ENCODE results near the gene CARD19.
"Not testable (repeated sequence)": the region's sequence is repeated elsewhere in the genome, so short reads cannot be mapped to it uniquely, and the experiment has no call there.

Gene CARD19

DNA sequence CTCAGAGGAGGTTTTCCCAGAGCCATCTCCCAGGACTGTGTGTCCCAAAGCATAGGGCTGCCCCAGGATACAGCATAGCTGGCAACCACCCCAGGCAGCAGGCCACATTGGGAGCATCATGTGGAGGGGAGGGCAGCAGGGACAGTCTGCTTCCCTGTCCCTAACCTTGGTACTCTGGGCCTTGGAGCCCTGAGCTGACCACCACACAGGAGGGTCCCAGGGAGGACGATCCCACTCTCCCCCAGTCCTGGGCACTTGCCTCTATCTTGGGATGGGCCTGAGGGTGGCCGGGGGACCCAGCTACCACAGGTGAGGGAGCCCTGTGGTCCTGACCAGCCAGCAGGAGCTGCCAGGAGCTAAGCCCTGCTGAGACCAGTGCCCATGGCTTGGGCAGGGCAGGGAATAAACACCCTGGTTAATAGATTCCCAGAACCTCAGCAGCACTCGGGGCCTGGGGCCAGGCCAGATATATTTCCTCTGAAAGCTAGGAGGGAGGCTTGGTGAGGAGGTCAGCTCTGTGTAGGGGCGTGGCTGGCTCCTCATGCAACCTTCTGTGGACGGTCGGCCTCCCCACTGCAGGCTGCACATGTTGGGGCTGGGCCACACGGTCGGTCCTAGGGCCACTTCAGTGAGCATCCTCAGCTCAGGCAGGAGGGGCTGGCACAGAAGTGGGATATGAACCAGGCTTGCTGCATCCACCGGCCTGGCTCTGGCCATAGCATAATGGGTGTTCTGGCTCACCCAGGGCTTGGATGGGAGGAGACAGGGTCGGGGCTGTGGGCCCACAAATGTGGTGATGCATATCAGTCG lies 33.9 kb downstream of the CARD19 start:
- DNase-seq, result no peak

DNA sequence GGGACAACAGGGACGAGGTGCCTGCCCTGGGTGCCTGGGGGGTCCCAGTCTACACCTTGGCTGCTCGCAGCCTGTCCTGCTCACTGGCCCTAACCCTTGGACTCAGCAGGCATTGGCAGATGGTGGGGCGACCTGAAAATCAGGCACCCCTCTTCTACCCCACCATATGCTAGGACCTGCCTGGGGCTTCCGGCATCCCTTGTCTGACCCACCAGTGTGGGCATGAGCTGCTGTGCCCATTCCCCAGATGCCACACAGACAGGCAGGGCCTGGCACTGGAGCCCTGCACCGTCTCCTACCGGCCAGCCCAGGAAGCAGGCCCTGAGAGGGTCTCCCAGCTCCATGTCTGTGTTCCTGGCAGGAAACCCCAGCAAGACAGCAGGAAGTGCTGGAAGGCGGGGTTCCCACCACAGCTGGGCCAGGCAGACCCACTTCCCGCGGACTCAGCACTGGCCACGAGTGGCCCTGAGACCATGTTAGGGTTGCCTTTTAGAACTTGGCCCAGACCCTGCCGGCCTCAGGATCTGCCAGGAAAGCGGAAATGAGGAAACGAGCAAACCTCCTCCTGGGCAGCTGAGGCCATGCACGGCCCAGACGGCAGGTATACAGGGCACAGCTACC lies 35.0 kb downstream of the CARD19 start:
- DNase-seq, result peak in 14 of 58 donors; percentile 13 to 38 (median 26)

DNA sequence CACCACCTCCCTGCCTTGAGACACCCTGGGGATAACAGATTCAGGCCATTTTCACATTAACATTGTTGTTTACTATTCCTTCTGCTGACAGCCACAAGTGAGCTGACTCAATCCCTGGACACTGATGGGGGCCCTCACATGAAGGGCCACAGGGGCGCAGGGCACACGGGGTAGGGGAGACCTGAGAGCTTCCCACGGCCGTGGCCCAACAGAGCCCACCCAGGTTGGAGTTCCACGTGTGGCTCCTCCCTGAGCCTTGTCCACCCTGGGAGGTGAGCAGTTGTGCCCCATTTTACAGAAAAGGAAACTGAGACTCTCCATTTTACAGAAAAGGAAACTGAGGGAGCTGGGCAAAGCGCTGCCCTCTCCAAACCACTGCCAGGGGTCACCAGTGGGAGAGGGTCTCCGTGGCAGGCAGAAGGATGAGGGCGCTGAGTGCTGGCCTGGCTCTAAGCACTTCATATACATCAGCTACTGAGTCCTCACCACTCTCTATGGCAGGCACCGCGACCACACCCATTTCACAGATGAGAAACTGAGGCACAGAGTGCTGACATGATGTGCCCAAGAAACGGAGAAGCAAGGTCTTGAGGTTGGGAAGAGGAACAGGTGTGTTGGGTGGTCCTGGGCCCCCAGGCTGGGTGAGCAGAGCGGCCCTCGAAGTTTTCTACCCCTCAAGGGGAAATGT lies 35.7 kb downstream of the CARD19 start:
- DNase-seq, result no peak

DNA sequence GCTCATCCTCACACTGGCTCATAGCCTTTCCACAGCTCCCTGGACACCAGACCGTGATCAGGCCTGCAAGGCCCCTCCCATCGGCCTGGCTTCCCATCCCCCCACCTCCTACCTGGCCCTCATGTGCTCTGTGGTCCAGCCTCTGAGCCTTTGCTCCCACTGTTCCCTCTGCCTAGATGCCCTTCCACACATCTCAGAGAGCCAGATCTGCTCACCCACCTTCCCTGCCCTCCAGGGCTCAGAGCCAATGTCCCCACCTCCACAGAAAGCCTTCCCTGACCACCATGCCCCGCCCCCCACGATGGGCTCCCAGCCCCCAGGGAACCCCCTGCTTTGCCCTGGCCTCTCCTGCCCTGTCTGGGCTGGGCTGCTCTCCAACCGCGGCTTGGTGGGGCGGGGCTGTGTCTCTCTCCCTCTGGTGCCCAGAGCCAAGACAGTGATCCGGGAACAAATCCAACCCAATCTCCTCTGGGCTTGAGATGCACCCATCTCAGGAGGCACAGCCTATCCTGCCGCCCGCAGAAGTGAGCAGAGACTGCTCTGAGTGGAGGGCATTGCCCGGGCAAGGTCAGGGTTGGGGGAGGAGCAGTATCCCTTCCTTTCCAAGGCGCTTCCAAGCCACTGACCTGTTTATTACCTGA lies 36.4 kb downstream of the CARD19 start:
- DNase-seq, result peak in 39 of 58 donors; percentile 18 to 67 (median 47)

DNA sequence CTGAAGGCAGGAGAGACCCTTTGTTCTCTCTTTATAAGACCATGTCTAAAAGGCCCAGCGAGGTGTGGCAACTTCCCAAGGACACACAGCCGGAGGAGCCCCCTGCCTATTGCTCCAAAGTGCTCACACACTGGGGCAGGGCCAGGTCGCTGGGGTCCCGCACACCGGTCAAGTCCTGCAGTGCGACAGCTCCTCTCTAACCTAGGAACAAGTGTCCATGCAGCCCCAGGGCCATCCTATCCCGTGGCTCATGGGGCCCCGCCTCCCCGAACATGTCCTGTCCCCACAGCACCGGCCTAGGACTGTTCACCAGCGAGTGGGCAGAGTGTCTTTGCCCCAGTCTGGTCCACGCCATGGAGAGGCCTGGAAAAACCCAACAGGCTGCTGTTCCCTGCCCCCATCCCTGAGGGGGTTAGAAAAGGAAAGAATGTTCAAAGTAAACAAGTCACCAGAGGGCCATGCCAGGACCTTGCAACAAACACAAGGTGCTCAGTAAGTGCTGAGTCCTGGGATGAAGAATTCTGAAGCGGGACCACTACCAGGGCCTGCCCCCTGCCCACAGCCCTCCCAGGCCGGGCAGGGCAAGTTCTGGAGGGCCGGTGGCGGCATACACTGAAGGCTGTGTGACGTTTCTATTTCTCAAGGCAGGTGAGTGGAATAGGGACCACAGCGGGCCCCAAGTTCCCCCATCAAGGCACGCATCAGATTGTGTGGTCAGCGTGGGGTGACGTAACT lies 37.1 kb downstream of the CARD19 start:
- peak in 11 of 58 donors; percentile 22 to 72 (median 51) for DNase-seq

DNA sequence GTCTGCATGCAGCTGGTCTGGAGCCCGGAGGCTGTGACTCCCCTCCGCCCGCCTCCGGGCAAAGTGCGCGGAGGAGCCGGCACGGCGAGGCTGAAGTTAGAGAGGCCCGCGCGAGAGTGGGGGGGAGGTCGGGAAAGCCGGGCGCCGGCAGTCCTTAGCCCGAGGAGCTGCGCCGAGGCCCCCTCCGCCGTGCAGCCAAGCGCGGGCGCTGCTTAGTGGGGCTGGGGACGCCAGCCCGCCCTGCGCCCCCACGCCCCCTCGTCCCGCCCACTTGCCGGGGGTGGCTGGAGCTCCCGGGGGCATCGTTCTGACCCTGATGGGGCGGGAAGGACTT lies 37.6 kb downstream of the CARD19 start:
- peak in 41 of 58 donors; percentile 13 to 78 (median 50) for DNase-seq

DNA sequence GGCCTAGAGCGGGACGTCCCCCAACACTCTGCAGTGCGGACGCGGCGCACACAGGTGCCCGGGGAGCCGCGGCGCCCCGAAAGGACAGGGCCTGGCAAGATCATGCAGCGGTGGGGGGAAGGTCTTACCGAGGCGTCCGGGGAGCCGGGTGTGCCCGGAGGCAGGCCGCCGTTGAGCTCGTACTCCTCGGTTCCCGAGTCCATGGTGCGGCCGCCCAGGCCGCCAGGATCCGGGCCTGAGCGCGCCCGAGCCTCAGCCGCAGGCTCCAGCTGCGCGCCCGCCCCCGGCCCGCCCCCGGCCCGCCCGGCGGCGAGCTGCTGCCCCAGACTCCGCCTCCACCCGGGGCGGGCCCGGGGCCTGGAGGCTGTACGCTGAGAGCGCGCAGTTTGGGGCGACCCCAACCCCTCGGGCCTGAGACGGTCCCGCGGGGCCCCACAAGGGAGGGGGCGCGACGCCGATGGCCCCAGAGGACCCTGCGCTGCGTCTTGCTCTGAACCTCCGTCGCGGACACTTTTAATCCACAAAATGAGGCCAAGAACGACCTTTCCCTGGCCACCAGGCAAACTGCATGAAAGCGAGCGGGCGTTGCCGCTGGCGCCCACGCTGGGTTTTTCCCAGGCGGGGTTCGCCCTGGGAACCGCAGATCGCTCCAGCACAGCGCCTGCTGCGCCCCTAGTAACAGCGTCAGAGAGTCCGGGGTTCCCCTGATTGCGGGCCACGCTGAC lies 38.2 kb downstream of the CARD19 start, which contains the start of gene NINJ1:
Gene NINJ1 (minus strand): TSS at position 237 of the 725 bp plus-strand sequence. CDS start 34 bp downstream, at position 203.
- peak in 50 of 58 donors; percentile 18 to 82 (median 62) for DNase-seq

DNA sequence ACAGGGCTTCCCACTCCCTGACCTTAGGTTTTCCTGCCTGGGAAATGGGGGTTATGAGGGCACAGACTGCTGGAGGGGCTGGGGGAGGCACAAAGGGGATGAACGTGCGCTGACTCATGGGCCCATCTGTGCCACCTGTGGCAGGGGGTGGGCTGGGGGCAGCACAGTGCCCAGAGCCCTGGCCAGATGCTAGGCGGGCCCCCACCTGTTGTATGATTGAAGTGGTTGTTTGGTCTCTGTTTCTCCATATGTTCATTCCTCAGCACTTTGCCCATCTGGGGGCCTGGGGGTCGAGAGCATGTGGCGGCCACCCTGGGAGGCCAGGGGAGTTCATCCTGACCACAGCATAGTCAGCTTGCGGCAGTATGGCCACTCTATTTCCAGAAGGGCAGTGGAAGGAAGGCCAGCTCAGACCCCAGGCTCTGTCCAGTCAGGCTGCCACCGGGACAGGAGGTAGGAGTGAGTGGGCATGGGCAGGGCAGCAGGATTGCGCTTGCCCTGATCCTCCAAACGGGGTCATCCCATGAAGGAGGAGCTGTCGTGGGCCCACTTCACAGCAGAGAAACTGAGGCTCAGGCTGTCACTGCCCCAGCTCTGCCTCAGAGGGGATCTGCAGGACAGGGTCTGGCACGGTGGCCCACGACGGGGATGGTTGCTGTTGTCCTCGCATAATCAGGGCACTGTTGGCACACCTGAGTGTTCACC lies 38.9 kb downstream of the CARD19 start:
- no peak for DNase-seq

DNA sequence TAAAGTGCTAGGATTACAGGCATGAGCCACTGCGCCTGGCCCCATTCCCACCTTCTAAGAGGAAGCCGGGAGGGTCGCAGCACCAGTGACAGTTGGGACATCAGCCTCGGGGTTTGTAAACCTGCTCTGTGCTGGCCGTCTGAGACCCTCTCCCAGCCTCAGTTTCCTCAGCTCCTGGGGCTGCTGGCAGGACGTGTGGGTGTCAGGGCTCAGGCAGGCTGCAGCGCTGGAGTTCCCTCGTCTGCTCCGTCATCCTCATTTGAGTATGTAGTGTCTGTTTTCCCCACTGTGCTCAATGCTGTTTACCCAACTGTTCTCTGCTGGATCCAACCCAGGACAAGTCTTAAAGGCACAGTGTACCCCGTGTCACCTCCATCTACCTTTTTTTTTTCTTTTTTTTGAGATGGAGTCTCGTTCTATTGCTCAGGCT lies 40.0 kb downstream of the CARD19 start:
- DNase-seq, result peak in 9 of 58 donors; percentile 17 to 51 (median 28)

DNA sequence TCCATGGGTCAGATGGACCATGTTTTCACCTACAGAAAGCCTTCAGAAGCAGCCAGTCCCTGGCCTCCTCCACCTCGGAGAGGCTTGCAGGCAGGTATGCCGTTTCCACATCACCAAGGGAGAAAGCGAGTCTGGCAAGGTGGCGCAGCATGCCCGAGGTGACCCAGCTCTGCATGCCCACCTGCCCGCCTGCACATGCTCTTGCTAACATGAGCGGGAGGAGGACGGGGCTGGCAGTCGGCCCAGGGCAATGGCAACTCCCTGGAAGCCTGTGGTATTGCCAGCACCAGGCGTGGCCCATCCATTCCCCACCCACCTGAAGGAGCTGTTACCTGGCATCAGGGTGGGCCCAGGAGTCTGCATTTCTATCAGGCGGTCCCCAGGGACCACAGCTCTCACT lies 41.3 kb downstream of the CARD19 start:
- DNase-seq, result no peak

DNA sequence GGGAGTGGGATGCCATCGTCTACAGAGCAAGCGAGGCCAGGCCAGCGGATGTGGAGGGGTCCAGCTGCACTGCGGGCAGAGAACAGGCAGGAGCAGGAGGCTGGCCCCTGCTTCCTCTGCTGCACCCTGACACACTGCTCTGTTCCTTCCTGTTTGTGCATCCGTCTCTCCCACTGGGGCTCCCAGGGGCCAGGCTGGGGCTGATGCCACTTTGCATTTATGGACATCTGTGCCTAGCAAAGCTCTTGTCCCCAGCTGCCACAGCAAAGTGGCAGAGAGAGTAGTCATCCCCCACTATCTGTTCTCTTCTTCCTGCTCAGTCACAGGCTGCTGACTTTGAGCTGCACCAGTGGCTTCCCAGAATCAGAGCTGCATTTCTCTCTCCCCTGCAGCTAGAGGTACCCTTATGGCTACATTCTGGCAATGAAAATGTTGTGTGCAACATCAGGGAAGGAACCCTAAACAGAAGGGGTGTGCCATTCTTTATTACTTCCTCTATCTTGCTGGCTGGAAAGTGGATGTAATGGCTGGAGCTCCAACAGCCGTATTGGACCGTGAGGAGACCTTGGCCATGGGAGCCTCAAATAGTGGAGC lies 42.3 kb downstream of the CARD19 start:
- peak in 6 of 58 donors; percentile 25 to 56 (median 36) for DNase-seq

DNA sequence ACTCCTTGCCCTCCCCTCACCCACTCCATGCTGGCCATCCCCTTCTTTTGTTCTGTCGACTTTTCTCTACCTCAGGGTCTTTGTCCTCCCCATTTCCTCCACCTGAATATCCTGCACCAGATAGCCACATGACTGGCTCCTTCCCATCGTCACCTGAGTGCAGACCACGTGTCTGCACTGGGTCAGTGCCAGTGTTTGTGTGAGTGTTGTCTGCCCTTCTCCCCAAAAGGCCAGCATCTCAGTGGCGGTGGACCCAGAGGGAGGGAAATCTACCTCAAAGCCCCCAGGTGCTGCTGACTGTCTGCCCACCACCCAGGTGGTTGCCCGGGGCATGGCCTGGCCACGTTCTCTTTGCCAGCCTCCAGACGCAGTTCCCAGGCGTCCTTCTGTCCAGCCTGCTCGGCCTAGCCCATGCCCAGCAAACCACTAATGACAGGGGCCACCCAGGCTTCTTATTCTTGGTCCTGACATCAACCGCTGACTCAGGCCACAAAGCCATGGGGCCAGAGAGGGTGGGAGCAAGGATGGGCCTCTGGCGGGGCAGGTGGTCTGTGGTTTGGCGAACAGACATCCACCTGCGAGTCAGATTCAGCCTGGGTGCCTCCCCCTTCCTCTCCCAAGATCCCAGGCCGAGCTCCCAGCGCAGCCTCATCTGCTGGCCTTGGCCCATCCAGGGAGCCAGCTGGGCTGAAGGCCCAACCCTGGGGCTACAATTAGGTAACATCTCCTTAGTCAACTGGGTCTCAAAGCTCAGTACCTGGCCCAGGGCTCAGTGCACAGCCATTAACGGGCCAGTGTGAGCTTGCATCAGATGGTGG lies 43.6 kb downstream of the CARD19 start:
- DNase-seq, result no peak

DNA sequence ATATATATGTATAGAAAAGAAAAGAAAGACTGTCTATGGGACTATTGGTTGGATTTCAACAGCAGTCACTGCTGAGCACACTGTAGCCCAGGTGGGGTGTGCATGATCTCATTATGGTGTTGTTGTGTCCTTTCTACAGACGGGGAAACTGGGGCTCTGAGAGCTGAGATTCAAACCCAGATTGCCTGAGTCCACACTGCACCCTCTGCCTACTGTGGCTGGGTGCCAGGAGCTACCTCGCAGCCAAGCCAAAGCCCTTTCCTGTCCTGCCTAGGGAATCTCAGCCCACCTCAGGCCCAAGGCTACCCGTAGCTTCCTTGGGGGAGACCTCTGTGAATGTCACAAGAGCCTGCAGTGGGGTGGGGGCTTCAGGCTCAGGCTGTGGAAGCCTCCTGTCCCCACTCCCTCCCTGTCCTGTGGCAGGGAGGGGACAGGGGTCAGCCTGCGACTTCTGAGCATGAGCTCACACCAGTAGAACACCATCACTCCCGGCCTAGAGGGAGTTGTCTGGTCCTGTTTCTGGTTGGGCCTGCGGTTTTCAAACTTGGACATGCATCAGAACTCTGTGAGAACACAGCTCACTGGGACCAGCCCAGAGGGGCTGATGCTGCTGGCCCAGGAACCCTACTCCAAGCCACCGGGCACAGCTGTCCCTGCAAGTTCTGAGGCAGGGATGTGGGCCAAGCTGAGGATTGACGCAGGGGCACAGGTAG lies 45.9 kb downstream of the CARD19 start:
- DNase-seq, result no peak

DNA sequence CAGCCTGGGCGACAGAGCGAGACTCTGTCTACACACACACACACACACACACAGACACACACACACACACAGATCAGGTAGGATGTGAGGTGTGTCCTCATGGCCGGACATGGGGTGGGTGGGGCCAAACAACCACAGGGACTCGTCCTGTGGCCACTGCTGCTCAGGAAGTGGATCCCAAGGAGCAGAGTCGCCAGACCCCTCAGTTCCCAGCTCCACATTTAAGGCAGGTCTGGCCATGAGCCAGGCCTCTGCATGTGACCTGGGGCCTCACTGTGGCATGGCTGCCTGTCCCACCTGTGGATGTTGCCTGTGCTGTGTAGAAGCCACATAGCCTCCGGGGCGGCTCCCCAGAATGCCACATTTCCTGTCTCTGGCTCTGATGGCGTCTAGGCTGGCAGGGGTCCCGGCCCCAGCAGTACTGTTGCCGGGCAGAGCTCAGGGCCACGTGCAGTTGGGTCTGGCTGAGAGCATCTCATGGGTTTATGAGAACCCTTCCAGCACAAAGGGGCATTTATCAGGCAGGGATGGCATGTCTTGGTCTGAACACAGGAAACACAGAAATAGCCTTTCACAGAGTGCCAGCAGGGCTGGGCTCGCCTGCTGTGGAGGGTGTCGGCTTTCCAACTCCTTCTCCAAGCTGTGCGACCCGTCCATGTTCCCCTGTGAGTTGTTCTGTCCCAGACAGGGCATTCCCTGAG lies 48.0 kb downstream of the CARD19 start:
- DNase-seq, result peak in 57 of 58 donors; percentile 11 to 96 (median 81)

DNA sequence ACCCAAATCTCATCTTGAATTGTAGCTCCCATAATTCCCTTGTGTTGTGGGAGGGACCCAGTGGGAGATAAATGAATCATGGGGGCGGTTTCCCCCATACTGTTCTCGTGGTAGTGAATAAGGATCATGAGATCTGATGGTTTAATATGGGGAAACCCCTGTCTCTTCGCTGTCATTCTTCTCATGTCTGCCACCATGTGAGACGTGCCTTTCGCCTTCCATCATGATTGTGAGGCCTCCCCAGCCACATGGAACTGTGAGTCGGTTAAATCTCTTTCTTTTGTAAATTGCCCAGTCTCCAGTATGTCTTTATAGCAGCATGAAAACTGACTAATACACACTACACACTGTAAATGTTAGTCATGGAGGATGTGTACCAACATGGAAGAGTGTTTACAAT lies 50.7 kb downstream of the CARD19 start:
- not testable (repeated sequence) for DNase-seq

DNA sequence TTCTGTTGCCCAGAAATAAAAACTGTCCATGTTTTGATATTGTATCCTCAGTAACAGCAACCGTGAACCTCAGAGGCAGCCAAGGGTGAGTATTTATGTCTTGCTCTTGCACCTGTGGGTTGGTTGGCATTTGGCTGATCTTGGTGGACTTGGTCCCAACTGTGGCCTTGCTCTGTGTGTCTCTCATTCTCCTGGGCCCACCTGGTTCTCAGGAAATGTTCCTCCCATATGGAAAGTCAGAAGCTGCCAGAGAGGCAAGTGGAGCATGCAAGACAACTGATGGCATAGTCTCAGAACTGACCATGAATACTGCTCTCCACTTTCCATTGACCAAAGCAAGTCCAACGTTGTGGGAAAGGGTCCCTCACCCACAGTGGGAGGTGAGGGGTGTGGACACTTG lies 51.6 kb downstream of the CARD19 start:
- DNase-seq, result no peak

DNA sequence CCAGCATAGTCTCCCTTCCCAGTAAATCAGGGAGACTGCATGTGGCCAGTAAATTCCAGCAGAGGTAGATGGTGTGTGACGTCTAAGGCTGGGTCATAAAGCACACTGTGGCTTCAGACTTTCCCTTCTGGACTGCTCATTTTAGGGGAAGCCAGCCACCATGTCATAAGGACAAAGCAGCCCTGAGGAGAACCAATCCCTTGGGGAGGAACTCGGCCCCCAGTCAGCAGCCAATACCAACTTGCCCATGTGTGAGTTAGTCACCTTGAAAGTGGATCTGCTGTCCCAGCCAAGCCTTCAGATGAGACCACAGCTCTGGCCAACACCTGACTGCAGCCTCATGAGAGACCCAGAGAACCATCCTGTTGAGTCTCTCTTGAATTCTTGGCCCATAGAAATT lies 52.7 kb downstream of the CARD19 start:
- no peak for DNase-seq

Data from anterior cingulate cortex (tissue), 58 donors.